ENCODE data around the gene CDRT15.
"Not testable (repeated sequence)": the region's sequence is repeated elsewhere in the genome, so short reads cannot be mapped to it uniquely, and the experiment has no call there.

The CDRT15 gene

GRCh38 chr17:14236762-14237161, at the start of gene CDRT15:
Gene CDRT15 (minus strand): TSS chr17:14236862. CDS start chr17:14236833, 29 bp downstream.
- DNase-seq (ENCODE audit: low spot score); FAIRE-seq: not testable (repeated sequence)

DNA sequence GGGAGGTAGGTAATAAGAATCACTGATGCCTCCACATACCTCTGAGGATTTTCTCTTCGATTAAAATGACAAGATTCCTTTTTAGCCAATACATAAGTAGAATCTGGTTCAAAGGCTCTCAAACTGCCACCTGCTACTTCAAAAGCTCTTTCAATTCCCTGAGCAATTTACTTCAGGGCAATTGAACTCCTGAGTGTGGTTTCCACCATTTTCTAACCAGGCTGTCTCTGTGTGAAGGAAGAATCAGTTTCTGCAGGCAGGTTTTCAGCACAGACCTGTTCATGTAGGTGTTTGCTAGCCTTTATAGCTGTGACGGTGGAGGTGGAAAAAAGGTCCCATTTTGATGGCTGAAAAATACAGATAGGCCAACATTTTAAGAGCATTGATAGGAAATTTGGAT, 46.1 kb upstream of the CDRT15 start:
- FAIRE-seq = no peak
- no peak for DNase-seq (ENCODE audit: low spot score)

- DNase-seq (ENCODE audit: low spot score) = no peak
- FAIRE-seq = no peak
Observed at GRCh38 chr17:14281530-14281929, 44.9 kb upstream of the CDRT15 start.

GRCh38 chr17:14276535-14277250, 40.0 kb upstream of the CDRT15 start:
- FAIRE-seq (no peak), DNase-seq (ENCODE audit: low spot score) (no peak)

- DNase-seq (ENCODE audit: low spot score) (no peak), FAIRE-seq (no peak)
Observed at GRCh38 chr17:14270508-14270907, 33.8 kb upstream of the CDRT15 start.

DNA sequence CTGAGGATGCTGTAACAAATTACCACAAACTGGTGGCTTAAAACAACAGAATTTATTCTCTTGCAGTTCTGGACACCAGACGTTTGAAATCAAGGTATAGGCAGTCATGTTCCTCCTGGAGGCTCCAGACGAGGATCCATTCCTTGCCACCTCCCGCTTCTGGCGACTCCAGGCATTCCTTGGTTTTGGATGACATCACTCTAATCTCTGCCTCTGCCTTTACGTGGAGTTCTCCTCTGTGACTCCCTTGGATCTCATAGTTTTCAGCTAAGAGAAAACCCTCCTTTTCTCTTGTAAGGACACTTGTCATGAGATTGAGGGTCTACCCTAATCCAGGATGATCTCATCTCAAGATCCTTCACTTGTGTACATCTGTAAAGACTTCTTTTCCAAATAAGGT, 32.8 kb upstream of the CDRT15 start:
- no peak for DNase-seq (ENCODE audit: low spot score)
- FAIRE-seq = no peak

DNA sequence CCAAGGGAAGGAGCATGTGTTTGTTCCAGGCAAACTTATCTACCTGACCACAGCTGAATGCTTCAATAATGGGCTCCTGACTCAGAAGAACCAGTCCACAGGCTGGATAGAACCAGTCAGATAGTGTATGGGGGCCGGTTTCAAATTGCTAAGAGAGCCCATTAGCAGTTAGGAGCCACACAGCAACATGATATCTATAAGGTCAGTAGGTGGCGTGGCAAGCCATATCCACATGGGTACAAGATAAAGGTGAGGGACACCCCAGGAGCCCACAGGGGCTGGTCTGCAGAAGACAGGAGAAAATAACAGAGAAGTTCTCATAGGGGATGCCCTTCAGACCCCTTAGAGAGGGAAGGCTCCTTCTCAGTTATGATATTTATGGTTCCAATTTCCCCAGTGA, 31.6 kb upstream of the CDRT15 start:
- DNase-seq (ENCODE audit: low spot score) (no peak), FAIRE-seq (no peak)

DNA sequence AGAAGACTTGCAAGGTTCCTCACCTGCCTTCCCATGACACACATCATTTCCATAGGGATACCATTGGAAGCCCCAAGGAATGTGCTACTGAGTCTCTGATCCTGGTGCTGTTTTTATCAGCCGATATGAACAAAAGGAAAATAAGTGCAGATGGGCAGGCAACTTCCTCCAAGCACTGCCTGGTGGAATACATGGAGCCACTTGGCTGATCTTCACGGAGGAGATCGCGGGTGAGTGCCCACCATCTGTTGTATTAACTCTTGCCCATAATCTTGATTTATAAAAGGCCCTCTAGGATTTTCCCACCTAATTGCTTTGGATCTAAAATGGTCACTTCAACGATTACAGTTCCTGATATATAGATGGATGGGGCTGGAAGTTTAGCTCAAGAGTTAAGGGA, 24.7 kb upstream of the CDRT15 start:
- DNase-seq (ENCODE audit: low spot score) = no peak
- no peak for FAIRE-seq

- FAIRE-seq (no peak), DNase-seq (ENCODE audit: low spot score) (no peak)
Observed at GRCh38 chr17:14245629-14246028, 9.0 kb upstream of the CDRT15 start.

DNA sequence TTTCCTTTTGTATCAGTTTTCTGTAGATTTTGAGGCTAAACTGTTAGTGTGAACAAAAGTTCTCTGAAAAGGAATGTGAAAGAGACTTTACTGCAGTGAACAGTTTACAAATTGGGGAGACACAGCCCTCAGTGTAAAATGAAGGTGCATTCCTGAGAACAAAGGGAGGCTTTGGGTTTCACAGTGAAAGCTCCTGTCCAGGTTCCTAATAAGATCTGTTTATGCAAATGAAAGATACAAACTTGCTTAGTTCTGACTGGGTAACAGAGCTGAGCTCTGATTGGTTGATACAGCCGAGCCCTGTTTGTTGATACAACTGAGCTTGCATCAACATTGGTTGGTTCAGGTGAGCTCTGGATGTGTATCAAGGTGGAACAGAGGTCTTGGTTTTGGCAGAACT, 8.3 kb upstream of the CDRT15 start:
- no peak for DNase-seq (ENCODE audit: low spot score)
- FAIRE-seq = no peak

DNA sequence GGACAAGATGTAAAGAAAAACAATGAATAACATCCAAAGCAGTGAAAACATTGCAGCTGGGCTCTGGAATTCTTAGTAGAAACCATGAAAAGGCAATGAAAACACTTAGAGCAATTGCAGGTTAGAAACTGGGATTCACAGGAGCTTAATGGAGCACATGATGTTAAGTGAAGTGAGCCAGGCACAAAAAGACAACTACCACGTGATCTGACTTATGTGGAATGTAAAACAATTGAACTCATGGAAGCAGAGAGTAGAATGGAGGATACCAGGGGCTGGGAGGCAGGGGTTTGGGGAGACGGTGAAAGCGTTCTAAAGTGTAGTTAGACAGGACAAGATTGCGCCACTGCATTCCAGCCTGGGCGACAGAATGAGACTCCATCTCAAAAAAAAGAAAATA, 2.6 kb upstream of the CDRT15 start:
- not testable (repeated sequence) for DNase-seq (ENCODE audit: low spot score); FAIRE-seq

- not testable (repeated sequence) for FAIRE-seq; DNase-seq (ENCODE audit: low spot score)
Observed at GRCh38 chr17:14236032-14236431, 630 bp downstream of the CDRT15 start.

DNA sequence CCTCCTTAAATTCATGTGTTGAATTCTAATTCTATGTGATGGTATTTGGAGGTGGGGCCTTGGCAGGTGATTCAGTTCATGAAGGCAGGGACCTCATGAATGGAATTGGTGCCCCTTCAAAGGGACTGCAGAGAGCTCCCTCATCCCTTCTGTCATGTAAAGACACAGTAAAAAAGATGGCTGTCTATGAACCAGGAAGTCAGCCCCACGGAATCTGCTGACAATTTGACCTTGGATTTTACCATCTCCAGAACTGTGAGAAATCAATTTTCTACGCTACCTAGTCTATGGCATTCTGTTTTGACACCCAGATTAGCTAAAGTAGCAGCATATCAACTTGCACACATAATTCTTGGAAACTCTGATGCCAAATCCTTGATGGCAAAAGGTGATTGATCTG, 1.6 kb downstream of the CDRT15 start:
- not testable (repeated sequence) for FAIRE-seq; DNase-seq (ENCODE audit: low spot score)

GRCh38 chr17:14231187-14231586, 5.5 kb downstream of the CDRT15 start:
- not testable (repeated sequence) for DNase-seq (ENCODE audit: low spot score)

GRCh38 chr17:14228903-14229302, 7.8 kb downstream of the CDRT15 start:
- no peak for FAIRE-seq
- DNase-seq (ENCODE audit: low spot score) = no peak

More at GRCh38 chr17:14231187-14231586, 5.5 kb downstream of the CDRT15 start:
- not testable (repeated sequence) for FAIRE-seq

GRCh38 chr17:14227052-14227451, 9.6 kb downstream of the CDRT15 start:
- no peak for DNase-seq (ENCODE audit: low spot score)
- no peak for FAIRE-seq

- DNase-seq (ENCODE audit: low spot score) (no peak), FAIRE-seq (no peak)
Observed at GRCh38 chr17:14225254-14225980, 11.2 kb downstream of the CDRT15 start.

DNA sequence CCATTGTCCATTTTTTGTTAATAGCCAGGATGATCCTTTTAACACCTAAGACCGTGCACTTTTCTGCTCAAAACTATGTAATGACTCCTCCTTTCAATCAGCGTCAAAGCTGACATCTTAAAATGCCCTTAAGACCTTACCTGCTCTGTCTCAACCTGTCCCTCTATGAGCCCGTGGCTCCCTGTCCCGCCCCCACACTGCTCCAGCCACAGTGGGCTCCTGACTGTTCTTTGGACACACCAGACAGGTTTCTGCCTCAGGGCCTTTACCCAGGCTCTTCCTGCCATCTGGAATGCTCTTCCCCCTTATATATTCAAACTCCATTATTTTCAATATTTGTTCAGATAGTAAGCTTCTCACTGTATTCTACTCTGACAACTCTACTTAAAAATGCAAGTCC, 14.1 kb downstream of the CDRT15 start:
- no peak for DNase-seq (ENCODE audit: low spot score)
- FAIRE-seq = no peak

DNA sequence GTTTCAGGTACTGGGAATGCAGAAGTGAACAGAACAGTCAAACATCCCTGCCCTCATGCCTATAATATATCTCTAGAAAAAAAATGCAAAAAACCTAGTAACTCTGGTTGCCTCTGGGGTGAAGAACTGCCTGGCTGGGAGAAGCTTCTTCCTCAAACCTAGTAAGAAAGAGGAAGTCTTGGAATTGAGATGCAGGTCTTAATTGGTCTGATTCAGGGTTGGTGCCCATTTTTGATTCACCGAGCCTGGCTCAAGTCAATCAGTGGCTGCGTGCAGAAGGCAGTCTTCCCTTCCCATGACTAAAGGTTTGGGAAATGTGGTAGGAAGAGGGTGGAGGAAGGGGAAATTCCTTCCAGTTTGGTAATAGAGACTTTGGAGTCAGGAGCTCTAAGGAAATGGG, 22.4 kb downstream of the CDRT15 start:
- DNase-seq (ENCODE audit: low spot score) = no peak
- no peak for FAIRE-seq

- DNase-seq (ENCODE audit: low spot score) (no peak), FAIRE-seq (no peak)
Observed at GRCh38 chr17:14212401-14212800, 24.3 kb downstream of the CDRT15 start.

DNA sequence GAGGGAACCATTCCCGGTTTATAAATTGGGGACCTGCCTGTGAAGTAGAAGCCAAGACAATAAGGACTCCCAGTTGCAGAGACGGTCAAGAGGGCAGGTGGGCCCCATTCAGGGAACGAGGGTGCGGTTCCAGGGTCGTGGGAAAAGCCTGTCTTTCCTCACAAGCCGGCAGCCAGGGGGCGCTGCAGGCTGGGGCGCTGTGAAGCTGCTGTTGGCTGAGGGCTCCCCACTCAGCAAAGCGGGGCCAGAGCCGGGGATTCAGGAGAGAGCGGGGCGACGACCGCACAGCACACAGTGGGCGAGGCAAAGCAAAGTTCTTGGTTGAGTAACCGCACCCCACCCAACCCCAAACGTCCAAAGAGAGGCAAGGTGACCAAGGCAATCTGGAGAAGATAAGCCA, 24.9 kb downstream of the CDRT15 start:
- DNase-seq (ENCODE audit: low spot score) (no peak), FAIRE-seq (no peak)

DNA sequence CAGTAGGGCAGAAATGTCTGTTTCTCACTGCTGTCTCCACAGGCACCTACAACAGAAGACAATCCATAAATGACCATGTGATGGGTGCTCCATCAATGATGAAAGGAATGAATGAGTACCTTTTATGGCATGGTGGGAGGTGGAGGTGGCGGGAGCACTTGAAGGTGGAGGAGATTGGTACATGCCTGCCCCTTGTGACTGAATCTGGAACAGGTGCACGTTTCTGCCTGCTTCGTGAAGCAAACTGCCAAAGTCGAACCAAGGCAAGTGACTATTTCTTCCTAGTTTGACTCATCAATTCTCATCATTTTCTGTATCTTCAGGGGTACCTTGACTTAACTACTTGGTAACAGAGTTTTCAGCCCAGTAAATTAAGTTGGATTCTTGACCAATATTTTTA, 25.4 kb downstream of the CDRT15 start:
- DNase-seq (ENCODE audit: low spot score) = no peak

GRCh38 chr17:14209215-14209614, 27.4 kb downstream of the CDRT15 start:
- FAIRE-seq = no peak
- DNase-seq (ENCODE audit: low spot score) = no peak

More for the DNA sequence above, 25.4 kb downstream of the CDRT15 start:
- no peak for FAIRE-seq

Data from RCC 7860 (cell line).